SK-N-SH (cell line): ENCODE results near the gene TUT4. TPM values are rescaled to one million over a fixed set of nuclear protein-coding genes. Genes with fewer than 3 reads are reported as not detected.

Source experiments
- CTCF ChIA-PET: fragments of 300-600, 350-600 bp; formaldehyde crosslinking; extraction: SDS; loops from one replicate; lab custom pipeline; 2021; lab: Yijun Ruan, JAX
- POLR2A ChIA-PET: fragments of 350-600 bp; sonication (Branson Sonifier 250); formaldehyde crosslinking; extraction: SDS; loops from one replicate; lab custom pipeline; 2020; ENCODE audit warnings: antibody characterized with exemption, inconsistent platforms; lab: Yijun Ruan, JAX
- DNase-seq: peaks from one replicate; pipeline ENCODE4 v3.0.0; 2012
- H2AFZ ChIP-seq: fragments of 200-600 bp; sonication (generic); 2 replicates; pipeline ENCODE4 v1.8.1; 2016; ENCODE audit warnings: antibody characterized with exemption, mild to moderate bottlenecking, low read depth
- H3F3A ChIP-seq: fragments of 200-600 bp; sonication (generic); replicated peaks from 2 replicates; pipeline ENCODE3; 2016; ENCODE audit warnings: antibody characterized with exemption, mild to moderate bottlenecking; ENCODE audit not compliant: insufficient read depth
- H3K27ac ChIP-seq, 2 experiments: fragments of 200-500 bp in 1 of 2; fragments of 200-600 bp in 1 of 2; sonication (Bioruptor generic) in 1 of 2; sonication (generic), shearing (Covaris generic) in 1 of 2; 2 replicates each; pipeline versions ENCODE4 v1.5.1 to v1.6.1; 2014 to 2016; ENCODE audit warnings: low read depth in 2 of 2, inconsistent platforms in 1 of 2, low read length in 1 of 2, mild to moderate bottlenecking in 1 of 2, mixed read lengths in 1 of 2
- H3K27me3 ChIP-seq: fragments of 200-600 bp; sonication (generic), shearing (Covaris generic); 2 replicates; pipeline ENCODE4 v1.6.1; 2016; ENCODE audit warnings: mixed run types; ENCODE audit not compliant: insufficient read depth
- H3K36me3 ChIP-seq, 2 experiments: fragments of 200-500 bp in 1 of 2; fragments of 200-600 bp in 1 of 2; sonication (Bioruptor generic) in 1 of 2; sonication (generic) in 1 of 2; replicated peaks in 1 of 2; 2 replicates each; pipeline versions ENCODE3 to v1.5.1; 2014 to 2016; ENCODE audit warnings: low read length in 1 of 2, mild to moderate bottlenecking in 1 of 2; ENCODE audit not compliant: insufficient read depth in 2 of 2, control insufficient read depth in 1 of 2
- H3K4me1 ChIP-seq, 2 experiments: fragments of 200-500 bp in 1 of 2; fragments of 200-600 bp in 1 of 2; sonication (Bioruptor generic) in 1 of 2; sonication (generic), shearing (Covaris generic) in 1 of 2; 2 replicates each; pipeline versions ENCODE4 v1.5.1 to v1.6.1; 2014 to 2016; ENCODE audit warnings: low read depth in 1 of 2, low read length in 1 of 2, mixed run types in 1 of 2; ENCODE audit not compliant: insufficient read depth in 2 of 2, control insufficient read depth in 1 of 2
- H3K4me2 ChIP-seq: fragments of 200-600 bp; sonication (generic), shearing (Covaris generic); 2 replicates; pipeline ENCODE4 v1.6.1; 2017; ENCODE audit warnings: mixed run types
- H3K4me3 ChIP-seq, 2 experiments: fragments of 200-500 bp in 1 of 2; fragments of 200-600 bp in 1 of 2; sonication (Bioruptor generic) in 1 of 2; sonication (generic), shearing (Covaris generic) in 1 of 2; 2 replicates each; pipeline versions ENCODE4 v1.5.1 to v1.8.1; 2014 to 2016; ENCODE audit warnings: low read depth in 2 of 2, inconsistent platforms in 1 of 2, low read length in 1 of 2, mild to moderate bottlenecking in 1 of 2, mixed read lengths in 1 of 2, moderate library complexity in 1 of 2
- H3K79me2 ChIP-seq: fragments of 200-600 bp; sonication (generic); 2 replicates; pipeline ENCODE4 v1.8.1; 2017; ENCODE audit warnings: mild to moderate bottlenecking; ENCODE audit not compliant: insufficient read depth
- H3K9ac ChIP-seq: fragments of 200-600 bp; sonication (generic); 2 replicates; pipeline ENCODE4 v1.6.1; 2017; ENCODE audit warnings: mixed run types
- H3K9me2 ChIP-seq: fragments of 200-600 bp; sonication (generic); 2 replicates; pipeline ENCODE4 v1.6.1; 2017; ENCODE audit warnings: mixed run types
- H3K9me3 ChIP-seq: fragments of 200-600 bp; sonication (generic); 2 replicates; pipeline ENCODE4 v1.6.1; 2017; ENCODE audit warnings: mixed run types, mild to moderate bottlenecking, moderate library complexity
- H4K20me1 ChIP-seq: fragments of 200-600 bp; sonication (generic); 2 replicates; pipeline ENCODE4 v1.6.1; 2017; ENCODE audit warnings: mild to moderate bottlenecking, mixed run types; ENCODE audit not compliant: insufficient read depth
- CHD2 ChIP-seq: fragments of 150-350 bp; IDR thresholded peaks from 2 replicates; pipeline ENCODE4 v1.6.1; 2018; ENCODE audit warnings: low read length; ENCODE audit not compliant: partially characterized antibody
- ELF1 ChIP-seq: IDR thresholded peaks from 2 replicates; pipeline ENCODE4 v1.4.0; 2012
- EP300 ChIP-seq, 2 experiments: IDR thresholded peaks; 2 replicates each; pipeline versions ENCODE4 v1.4.0 to v1.6.1; 2012; ENCODE audit warnings: borderline replicate concordance in 1 of 2, low read depth in 1 of 2, low read length in 1 of 2
- EZH2phosphoT487 ChIP-seq: fragments of 200-600 bp; sonication (generic); IDR thresholded peaks from 2 replicates; pipeline ENCODE4 v1.6.1; 2017; ENCODE audit warnings: low read depth, mixed run types, mild to moderate bottlenecking, antibody characterized with exemption, moderate library complexity, borderline replicate concordance
- FOSL2 ChIP-seq: IDR thresholded peaks from 2 replicates; pipeline ENCODE4 v1.4.0; 2012; ENCODE audit warnings: low read depth, mild to moderate bottlenecking, moderate library complexity, borderline replicate concordance
- FOXM1 ChIP-seq: IDR thresholded peaks from 2 replicates; pipeline ENCODE4 v1.4.0; 2012; ENCODE audit warnings: low read depth, mild to moderate bottlenecking
- JUND ChIP-seq: IDR thresholded peaks from 2 replicates; pipeline ENCODE4 v1.4.0; 2012
- MAX ChIP-seq: IDR thresholded peaks from 2 replicates; pipeline ENCODE4 v1.4.0; 2012; ENCODE audit warnings: low read depth
- RCOR1 ChIP-seq: fragments of 150-350 bp; IDR thresholded peaks from 2 replicates; pipeline ENCODE4 v1.6.1; 2017; ENCODE audit warnings: antibody characterized with exemption, low read length
- RXRA ChIP-seq: IDR thresholded peaks from 2 replicates; pipeline ENCODE4 v1.4.0; 2012; ENCODE audit warnings: low read depth, mild to moderate bottlenecking, borderline replicate concordance
- SMC3 ChIP-seq: IDR thresholded peaks from 2 replicates; pipeline ENCODE4 v1.6.1; 2012; ENCODE audit warnings: low read depth, low read length, improper control_type of control experiment
- TAF1 ChIP-seq: IDR thresholded peaks from 2 replicates; pipeline ENCODE4 v1.6.1; 2012; ENCODE audit warnings: low read depth, mild to moderate bottlenecking, low read length, moderate library complexity, borderline replicate concordance
- TEAD4 ChIP-seq: IDR thresholded peaks from 2 replicates; pipeline ENCODE4 v1.4.0; 2012; ENCODE audit warnings: mild to moderate bottlenecking, borderline replicate concordance; ENCODE audit not compliant: insufficient read depth
- USF1 ChIP-seq: IDR thresholded peaks from 2 replicates; pipeline ENCODE4 v1.4.0; 2012; ENCODE audit warnings: low read depth, borderline replicate concordance
- USF2 ChIP-seq: fragments of 150-350 bp; IDR thresholded peaks from 2 replicates; pipeline ENCODE4 v1.6.1; 2017; ENCODE audit warnings: antibody characterized with exemption, low read length, low read depth, borderline replicate concordance
- WGBS: methylation state at CpG from one replicate; pipeline ENCODE4 v1.1.6; 2017; ENCODE audit warnings: low lambda C conversion rate; 5-methylcytosine and 5-hydroxymethylcytosine counted together
- polyA plus RNA-seq, 3 experiments: library from polyadenylated mRNA; depleted of rRNA; stranded (reverse); fragments of >200 nt; gene quantifications; 2 replicates each; pipeline ENCODE4 v1.2.3, GENCODE V29; 2012
- TF ChIP-seq, protein P1 (sequence below): IDR thresholded peaks from 2 replicates; pipeline ENCODE4 v1.4.0; 2012; ENCODE audit warnings: low read depth, borderline replicate concordance
- TF ChIP-seq, protein P2 (sequence below): fragments of 150-350 bp; IDR thresholded peaks from 2 replicates; pipeline ENCODE4 v1.6.1; 2016; ENCODE audit warnings: mild to moderate bottlenecking, low read depth, low read length
- TF ChIP-seq, protein P3 (sequence below): fragments of 200-600 bp; sonication (generic); IDR thresholded peaks from 2 replicates; pipeline ENCODE4 v1.6.1; 2017; ENCODE audit warnings: antibody characterized with exemption, mild to moderate bottlenecking, moderate library complexity

Gene TUT4
- polyA plus RNA-seq, 1 of the 3 experiments (the other 2 are of a cell fraction) = 28.3 TPM

DNA sequence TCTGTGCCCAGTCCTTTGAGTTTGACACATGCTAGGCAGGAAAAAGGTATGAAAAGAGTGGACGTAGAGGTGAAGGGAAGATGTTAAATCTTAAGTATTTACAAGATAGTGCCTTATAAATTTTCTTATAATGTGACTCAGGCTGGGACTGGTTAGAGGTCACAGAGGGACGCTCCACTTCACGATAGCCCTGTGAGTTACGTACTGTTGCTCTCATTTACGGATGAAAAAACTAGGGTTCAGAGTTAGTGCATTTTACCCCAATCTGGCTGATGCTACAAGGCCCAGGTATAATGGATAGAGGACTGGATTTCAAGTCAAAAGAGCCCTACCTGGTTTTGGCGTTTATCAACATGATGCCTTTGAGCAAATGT lies 1.4 kb upstream of the TUT4 start:
- peak overlapping the region; percentile 78 for H3K4me2 ChIP-seq
- peak overlapping the region; percentile 84 to 95; a peak in 3 of 4 replicates for H3K27ac ChIP-seq
- H3K9me3 ChIP-seq = no peaks in the 10 kb centered on the region
- no peaks in the 10 kb centered on the region for H3K27me3 ChIP-seq
- no peaks in the 10 kb centered on the region for H3K9me2 ChIP-seq
- peaks cover 14% of the 10 kb centered on the region for H3F3A ChIP-seq
- H3K4me3 ChIP-seq = peak overlapping the region; percentile 89 to 95
- peaks cover 22% of the 10 kb centered on the region for H4K20me1 ChIP-seq
- POLR2A ChIA-PET = interaction anchor here (0.6 to 2.7 kb wide), 3 partner anchors 47 to 149 kb away, joined by 3 to 12 read pairs (median 3); partner anchors contain the start of gene GPX7
- CTCF ChIA-PET = interaction anchor here (0.7 to 1.9 kb wide), 3 partner anchors 48 to 150 kb away, joined by 3 to 15 read pairs (median 3); partner anchors contain the start of genes ORC1 and PRPF38A
- H3K9ac ChIP-seq = peak overlapping the region; percentile 93
- H3K79me2 ChIP-seq = peaks cover 46% of the 10 kb centered on the region
- no peak for DNase-seq
- H3K36me3 ChIP-seq = no peaks in the 10 kb centered on the region
- peak overlapping the region; percentile 62; the same call in 1 of the 2 replicates for H2AFZ ChIP-seq
- WGBS = 60% methylated on average over 6 of the region's 6 CpGs
- peaks cover 0 to 11% of the 10 kb centered on the region in 2 experiments for H3K4me1 ChIP-seq
- no peak for TF ChIP-seq EP300 (IDR thresholded peaks at IDR 0.05; ENCODE audit: borderline replicate concordance in 1 of 2, low read depth in 1 of 2, low read length in 1 of 2)
- TF ChIP-seq FOXM1 = no peak
- TF ChIP-seq USF1 = no peak
- no peak for TF ChIP-seq CHD2
- no peak for TF ChIP-seq TEAD4
- TF ChIP-seq RCOR1 = no peak
- TF ChIP-seq, protein P1, sequence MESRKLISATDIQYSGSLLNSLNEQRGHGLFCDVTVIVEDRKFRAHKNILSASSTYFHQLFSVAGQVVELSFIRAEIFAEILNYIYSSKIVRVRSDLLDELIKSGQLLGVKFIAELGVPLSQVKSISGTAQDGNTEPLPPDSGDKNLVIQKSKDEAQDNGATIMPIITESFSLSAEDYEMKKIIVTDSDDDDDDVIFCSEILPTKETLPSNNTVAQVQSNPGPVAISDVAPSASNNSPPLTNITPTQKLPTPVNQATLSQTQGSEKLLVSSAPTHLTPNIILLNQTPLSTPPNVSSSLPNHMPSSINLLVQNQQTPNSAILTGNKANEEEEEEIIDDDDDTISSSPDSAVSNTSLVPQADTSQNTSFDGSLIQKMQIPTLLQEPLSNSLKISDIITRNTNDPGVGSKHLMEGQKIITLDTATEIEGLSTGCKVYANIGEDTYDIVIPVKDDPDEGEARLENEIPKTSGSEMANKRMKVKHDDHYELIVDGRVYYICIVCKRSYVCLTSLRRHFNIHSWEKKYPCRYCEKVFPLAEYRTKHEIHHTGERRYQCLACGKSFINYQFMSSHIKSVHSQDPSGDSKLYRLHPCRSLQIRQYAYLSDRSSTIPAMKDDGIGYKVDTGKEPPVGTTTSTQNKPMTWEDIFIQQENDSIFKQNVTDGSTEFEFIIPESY = no peak
- TF ChIP-seq RXRA = no peak
- no peak for TF ChIP-seq USF2
- no peak for TF ChIP-seq SMC3
- TF ChIP-seq, protein P2, sequence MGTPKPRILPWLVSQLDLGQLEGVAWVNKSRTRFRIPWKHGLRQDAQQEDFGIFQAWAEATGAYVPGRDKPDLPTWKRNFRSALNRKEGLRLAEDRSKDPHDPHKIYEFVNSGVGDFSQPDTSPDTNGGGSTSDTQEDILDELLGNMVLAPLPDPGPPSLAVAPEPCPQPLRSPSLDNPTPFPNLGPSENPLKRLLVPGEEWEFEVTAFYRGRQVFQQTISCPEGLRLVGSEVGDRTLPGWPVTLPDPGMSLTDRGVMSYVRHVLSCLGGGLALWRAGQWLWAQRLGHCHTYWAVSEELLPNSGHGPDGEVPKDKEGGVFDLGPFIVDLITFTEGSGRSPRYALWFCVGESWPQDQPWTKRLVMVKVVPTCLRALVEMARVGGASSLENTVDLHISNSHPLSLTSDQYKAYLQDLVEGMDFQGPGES = no peak
- TF ChIP-seq FOSL2 = no peak
- no peak for TF ChIP-seq JUND
- TF ChIP-seq, protein P3, sequence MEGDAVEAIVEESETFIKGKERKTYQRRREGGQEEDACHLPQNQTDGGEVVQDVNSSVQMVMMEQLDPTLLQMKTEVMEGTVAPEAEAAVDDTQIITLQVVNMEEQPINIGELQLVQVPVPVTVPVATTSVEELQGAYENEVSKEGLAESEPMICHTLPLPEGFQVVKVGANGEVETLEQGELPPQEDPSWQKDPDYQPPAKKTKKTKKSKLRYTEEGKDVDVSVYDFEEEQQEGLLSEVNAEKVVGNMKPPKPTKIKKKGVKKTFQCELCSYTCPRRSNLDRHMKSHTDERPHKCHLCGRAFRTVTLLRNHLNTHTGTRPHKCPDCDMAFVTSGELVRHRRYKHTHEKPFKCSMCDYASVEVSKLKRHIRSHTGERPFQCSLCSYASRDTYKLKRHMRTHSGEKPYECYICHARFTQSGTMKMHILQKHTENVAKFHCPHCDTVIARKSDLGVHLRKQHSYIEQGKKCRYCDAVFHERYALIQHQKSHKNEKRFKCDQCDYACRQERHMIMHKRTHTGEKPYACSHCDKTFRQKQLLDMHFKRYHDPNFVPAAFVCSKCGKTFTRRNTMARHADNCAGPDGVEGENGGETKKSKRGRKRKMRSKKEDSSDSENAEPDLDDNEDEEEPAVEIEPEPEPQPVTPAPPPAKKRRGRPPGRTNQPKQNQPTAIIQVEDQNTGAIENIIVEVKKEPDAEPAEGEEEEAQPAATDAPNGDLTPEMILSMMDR = no peak
- no peak for TF ChIP-seq ELF1
- no peak for TF ChIP-seq EZH2phosphoT487
- TF ChIP-seq MAX = no peak
- no peak for TF ChIP-seq TAF1
